HepG2 (cell line): Measurements from ENCODE around the gene JOSD2. TPM values are rescaled to one million over a fixed set of nuclear protein-coding genes. Genes with fewer than 3 reads are reported as not detected.

Source experiments
- ATAC-seq: fragments of 200-7000 bp; cut with Tn5 transposase; 3 replicates; pipeline ENCODE4 v1.9.1; 2020; ENCODE audit warnings: mild to moderate bottlenecking, moderate library complexity
- BruUV-seq: library from RNA; stranded (reverse); fragments of 400-500 nt; replicated peaks from 2 replicates; lab custom pipeline; 2021; lab: Mats Ljungman, UMichigan
- CTCF ChIA-PET: fragments of 300-600 bp; formaldehyde crosslinking; extraction: SDS; loops from one replicate; lab custom pipeline; 2021; ENCODE audit warnings: low total read pairs, inconsistent platforms, low intra/inter-chr PET ratio; lab: Yijun Ruan, JAX
- POLR2A ChIA-PET: fragments of 350-600 bp; sonication (Branson Sonifier 250); formaldehyde crosslinking; loops from one replicate; lab custom pipeline; 2020; ENCODE audit warnings: antibody characterized with exemption, inconsistent platforms; lab: Yijun Ruan, JAX
- DNase-seq: peaks from one replicate; pipeline ENCODE4 v3.0.0-alpha.2; 2015; ENCODE audit warnings: low spot score
- FAIRE-seq: peaks from 3 replicates; lab custom pipeline; 2011; peaks lifted over from hg19 to GRCh38; lab: Jason Lieb, UNC
- H2AFZ ChIP-seq: one replicate; pipeline ENCODE4 v1.6.1; 2011; ENCODE audit warnings: low read length, inconsistent platforms
- H3K27ac ChIP-seq: fragments of 300-600 bp; 3 replicates; pipeline ENCODE4 v1.8.0; 2011; ENCODE audit warnings: mixed run types, mild to moderate bottlenecking, mixed read lengths, low read length, inconsistent platforms; ENCODE audit not compliant: insufficient read depth; ENCODE audit errors: extremely low read length
- H3K27me3 ChIP-seq, 2 experiments: fragments of 200-600 bp in 1 of 2; 2 replicates in 1 of 2; 3 replicates in 1 of 2; pipeline versions ENCODE4 v1.6.0 to v1.8.0; 2011; ENCODE audit warnings: low read length in 2 of 2, mild to moderate bottlenecking in 2 of 2, moderate library complexity in 2 of 2, inconsistent platforms in 1 of 2; ENCODE audit not compliant: insufficient read depth in 2 of 2, control insufficient read depth in 1 of 2
- H3K36me3 ChIP-seq, 2 experiments: fragments of 200-600 bp in 1 of 2; replicated peaks in 1 of 2; 2 replicates in 1 of 2; 3 replicates in 1 of 2; pipeline versions ENCODE4 v1.5.1 to v1.8.0; 2011; ENCODE audit warnings: low read length in 2 of 2, inconsistent platforms in 1 of 2; ENCODE audit not compliant: insufficient read depth in 2 of 2, control insufficient read depth in 1 of 2
- H3K4me1 ChIP-seq: 2 replicates; pipeline ENCODE4 v1.5.1; 2012; ENCODE audit warnings: low read length, inconsistent platforms; ENCODE audit not compliant: insufficient read depth
- H3K4me2 ChIP-seq: 2 replicates; pipeline ENCODE4 v1.6.0; 2011; ENCODE audit warnings: low read depth, low read length, inconsistent platforms
- H3K4me3 ChIP-seq, 3 experiments: fragments of 200-600 bp in 1 of 3; sonication (generic), shearing (Covaris generic) in 1 of 3; replicated peaks in 1 of 3; 2 replicates each; pipeline ENCODE4 v1.5.1; 2011 to 2016; ENCODE audit warnings: low read length in 3 of 3, inconsistent platforms in 2 of 3, low read depth in 2 of 3, mild to moderate bottlenecking in 2 of 3, control low read depth in 1 of 3, mixed read lengths in 1 of 3; ENCODE audit not compliant: insufficient read depth in 1 of 3
- H3K79me2 ChIP-seq: one replicate; pipeline ENCODE4 v1.6.1; 2011; ENCODE audit warnings: low read length, inconsistent platforms; ENCODE audit not compliant: insufficient read depth
- H3K9ac ChIP-seq: 2 replicates; pipeline ENCODE4 v1.6.0; 2011; ENCODE audit warnings: mild to moderate bottlenecking, low read depth, low read length, inconsistent platforms; ENCODE audit not compliant: insufficient read depth
- H3K9me3 ChIP-seq: 2 replicates; pipeline ENCODE4 v1.5.1; 2012; ENCODE audit warnings: mild to moderate bottlenecking, low read length
- H4K20me1 ChIP-seq: 2 replicates; pipeline ENCODE4 v1.6.0; 2011; ENCODE audit warnings: inconsistent platforms, mild to moderate bottlenecking, low read length, moderate library complexity; ENCODE audit not compliant: insufficient read depth
- ATF7 ChIP-seq, 2 experiments: fragments of 450-650 bp in 1 of 2; sonication (generic) in 1 of 2; formaldehyde crosslinking in 1 of 2; IDR thresholded peaks; 2 replicates each; pipeline versions ENCODE4 v1.4.0 to v1.6.1; 2016 to 2020; ENCODE audit warnings: antibody characterized with exemption in 1 of 2, mild to moderate bottlenecking in 1 of 2, missing genetic modification reagents in 1 of 2
- CREB1 ChIP-seq, 2 experiments: fragments of 450-650 bp in 1 of 2; IDR thresholded peaks; 2 replicates each; pipeline ENCODE4 v1.6.1; 2016 to 2017; ENCODE audit warnings: control low read depth in 1 of 2, mild to moderate bottlenecking in 1 of 2, missing compliant biosample characterization in 1 of 2, missing genetic modification characterization in 1 of 2
- HOXA3 ChIP-seq: sonication (generic); formaldehyde crosslinking; IDR thresholded peaks from 2 replicates; pipeline ENCODE4 v1.5.0; 2020; ENCODE audit warnings: missing genetic modification reagents
- MED1 ChIP-seq: sonication (generic); formaldehyde crosslinking; IDR thresholded peaks from 2 replicates; pipeline ENCODE4 v1.4.0; 2020; ENCODE audit warnings: missing genetic modification reagents
- ZBTB21 ChIP-seq: sonication (generic); formaldehyde crosslinking; IDR thresholded peaks from 2 replicates; pipeline ENCODE4 v1.4.0; 2020; ENCODE audit warnings: missing genetic modification reagents
- ZNF614 ChIP-seq: IDR thresholded peaks from 2 replicates; pipeline ENCODE4 v1.6.1; 2018; ENCODE audit warnings: missing biosample characterization, missing genetic modification reagents, inconsistent platforms, borderline replicate concordance
- WGBS: methylation state at CpG from one replicate; pipeline ENCODE4 v1.1.6; 2017; ENCODE audit warnings: low lambda C conversion rate; 5-methylcytosine and 5-hydroxymethylcytosine counted together
- in situ Hi-C: cut with HindIII; loops from 2 replicates; pipeline ENCODE4 v1.10.0; 2017; ENCODE audit warnings: low pct_unique_long_range_greater_than_20kb; ENCODE audit not compliant: extremely low pct_ligation_motif_present
- intact Hi-C: fragments of 100-400 bp; cut with micrococcal nuclease; formaldehyde crosslinking; loops from one replicate; pipeline ENCODE4 v1.10.0; 2022; ENCODE audit not compliant: unreplicated experiment
- polyA plus RNA-seq, 8 experiments: library from polyadenylated mRNA; depleted of rRNA in 3 of 8; stranded (reverse) in 7 of 8; unstranded in 1 of 8; fragments of >200 nt; fragmentation: Illumina TruSeq in 4 of 8; extraction: Trizol in 4 of 8; gene quantifications; 2 replicates each; pipeline versions ENCODE4 v1.2.1 to v1.2.3, GENCODE V29; 2011 to 2016; ENCODE audit warnings: low read depth in 4 of 8, missing spikeins in 1 of 8, mixed read lengths in 1 of 8; ENCODE audit not compliant: insufficient read depth in 1 of 8
- total RNA-seq, 5 experiments: library from RNA; depleted of rRNA; stranded (reverse); fragments of >200 nt; fragmentation: Illumina TruSeq; extraction: Trizol; gene quantifications; 2 replicates each; pipeline ENCODE4 v1.2.3, GENCODE V29; 2016; ENCODE audit warnings: low read depth in 1 of 5
- TF ChIP-seq, protein P1 (sequence below): sonication (generic); formaldehyde crosslinking; IDR thresholded peaks from 2 replicates; pipeline ENCODE4 v1.4.0; 2020; ENCODE audit warnings: missing genetic modification reagents

Gene JOSD2
- total and polyA plus RNA-seq, 2 of the 13 experiments (the other 11 are each of a cell fraction or from before 2014, with no cell fraction given): 2.0 to 4.1 TPM

DNA sequence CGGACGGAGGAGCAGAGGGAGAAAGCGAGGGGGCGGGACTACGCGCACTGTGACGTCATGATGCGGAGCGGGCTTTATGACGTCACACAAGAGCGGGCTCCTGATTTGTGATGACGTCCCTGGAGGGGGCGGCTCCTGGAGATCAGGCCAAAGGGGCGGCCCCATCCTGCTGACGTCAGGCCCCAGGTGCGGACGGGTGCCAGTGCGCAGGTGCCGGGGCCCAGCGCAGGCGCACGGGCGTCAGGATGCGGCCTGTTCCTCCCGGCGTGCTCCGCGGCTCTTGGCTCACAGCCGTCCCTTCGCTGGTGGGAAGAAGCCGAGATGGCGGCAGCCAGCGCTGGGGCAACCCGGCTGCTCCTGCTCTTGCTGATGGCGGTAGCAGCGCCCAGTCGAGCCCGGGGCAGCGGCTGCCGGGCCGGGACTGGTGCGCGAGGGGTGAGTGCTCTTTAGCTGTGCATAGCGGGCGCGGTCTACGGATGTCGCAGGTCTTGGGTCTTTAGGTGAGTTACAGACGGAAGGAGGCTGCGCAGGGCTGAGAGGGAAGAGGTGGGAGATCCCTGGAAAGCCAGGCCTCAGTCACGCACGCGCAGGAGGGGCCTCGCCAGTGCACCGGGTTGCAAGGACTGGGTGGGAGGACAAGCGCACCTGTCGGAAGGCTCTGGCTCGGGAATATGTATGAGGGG, 34.6 kb downstream of the JOSD2 start, which contains the start of the genes EMC10 and GARIN5A:
TSS of gene EMC10 (plus strand) at position 284 of the 683 bp plus-strand sequence. CDS start at position 322, 38 bp downstream.
TSS of gene GARIN5A (minus strand) at position 625 of the 683 bp plus-strand sequence. CDS start at position 165, 460 bp downstream.
- ChIA-PET POLR2A (no interaction called here), CTCF (interaction anchor here (1.4 kb wide), 1 partner anchor 108 kb away, joined by 4 read pairs; no protein-coding TSS in a partner anchor)
- H3K36me3 ChIP-seq: no peaks in the 10 kb centered on the region
- FAIRE-seq (no peak), DNase-seq (no peak), ATAC-seq (no peak)
- no peaks in the 10 kb centered on the region for H4K20me1 ChIP-seq
- 61% methylated on average over 27 of the region's 58 CpGs for WGBS
- no peaks in the 10 kb centered on the region for H3K9me3 ChIP-seq
- no peak within 1 kb of the TSS for H3K4me3 ChIP-seq
- intact Hi-C loops (no loop called here), in situ Hi-C loops (no loop called here)
- H3K9ac ChIP-seq: no peak within 1 kb of the TSS
- H3K27ac ChIP-seq: no peak within 1 kb of the TSS
- no peaks in the 10 kb centered on the region for H3K4me1 ChIP-seq
- BruUV-seq: no TSS peak
- no peak within 1 kb of the TSS for H3K4me2 ChIP-seq
- H3K79me2 ChIP-seq: no peaks in the 10 kb centered on the region
- H2AFZ ChIP-seq: no peak within 1 kb of the TSS
- peak; percentile 97 for TF ChIP-seq CREB1 (IDR thresholded peaks at IDR 0.05)
- no peak for TF ChIP-seq CREB1 (CRISPR knock-in tag; IDR thresholded peaks at IDR 0.05)
- peak; percentile 90 for TF ChIP-seq ATF7 (IDR thresholded peaks at IDR 0.05)
- TF ChIP-seq ATF7 (CRISPR knock-in tag; IDR thresholded peaks at IDR 0.05): no peak
- TF ChIP-seq ZNF614 (CRISPR knock-in tag): no peak
- TF ChIP-seq ZBTB21 (CRISPR knock-in tag): peak; percentile 67; the same call in 1 of the 2 replicates
- TF ChIP-seq HOXA3 (CRISPR knock-in tag): peak; percentile 18; the same call in 1 of the 2 replicates
- TF ChIP-seq, protein P1, sequence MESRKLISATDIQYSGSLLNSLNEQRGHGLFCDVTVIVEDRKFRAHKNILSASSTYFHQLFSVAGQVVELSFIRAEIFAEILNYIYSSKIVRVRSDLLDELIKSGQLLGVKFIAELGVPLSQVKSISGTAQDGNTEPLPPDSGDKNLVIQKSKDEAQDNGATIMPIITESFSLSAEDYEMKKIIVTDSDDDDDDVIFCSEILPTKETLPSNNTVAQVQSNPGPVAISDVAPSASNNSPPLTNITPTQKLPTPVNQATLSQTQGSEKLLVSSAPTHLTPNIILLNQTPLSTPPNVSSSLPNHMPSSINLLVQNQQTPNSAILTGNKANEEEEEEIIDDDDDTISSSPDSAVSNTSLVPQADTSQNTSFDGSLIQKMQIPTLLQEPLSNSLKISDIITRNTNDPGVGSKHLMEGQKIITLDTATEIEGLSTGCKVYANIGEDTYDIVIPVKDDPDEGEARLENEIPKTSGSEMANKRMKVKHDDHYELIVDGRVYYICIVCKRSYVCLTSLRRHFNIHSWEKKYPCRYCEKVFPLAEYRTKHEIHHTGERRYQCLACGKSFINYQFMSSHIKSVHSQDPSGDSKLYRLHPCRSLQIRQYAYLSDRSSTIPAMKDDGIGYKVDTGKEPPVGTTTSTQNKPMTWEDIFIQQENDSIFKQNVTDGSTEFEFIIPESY (CRISPR knock-in tag): peak; percentile 11; the same call in 1 of the 2 replicates
- no peak for TF ChIP-seq MED1 (CRISPR knock-in tag)
- H3K27me3 ChIP-seq: peaks cover 3 to 4% of the 10 kb centered on the region in 2 experiments; a peak in 3 of 5 replicates
